Measurements from ENCODE around the gene LRCH1.
"Not testable (repeated sequence)": the region's sequence is repeated elsewhere in the genome, so short reads cannot be mapped to it uniquely, and the experiment has no call there.

The LRCH1 gene

GRCh38 chr13:46552889-46553520 is at the start of gene LRCH1:
TSS of gene LRCH1 (plus strand) at chr13:46553170. CDS start at chr13:46553397, 227 bp downstream.
- peak; percentile 82 for DNase-seq
- in situ Hi-C loops (cut with MboI; ENCODE audit: low pct_unique_long_range_greater_than_20kb, low sequenced_read_pairs), result no loop called here

- no peak for DNase-seq
- in situ Hi-C loops (cut with MboI; ENCODE audit: low pct_unique_long_range_greater_than_20kb, low sequenced_read_pairs), result no loop called here
Measured at GRCh38 chr13:46504036-46504435, 48.9 kb upstream of the LRCH1 start.

GRCh38 chr13:46507981-46508380 is 45.0 kb upstream of the LRCH1 start:
- DNase-seq, result peak; percentile 49
- in situ Hi-C loops (cut with MboI; ENCODE audit: low pct_unique_long_range_greater_than_20kb, low sequenced_read_pairs), result no loop called here

GRCh38 chr13:46509981-46510380 is 43.0 kb upstream of the LRCH1 start:
- in situ Hi-C loops (cut with MboI; ENCODE audit: low pct_unique_long_range_greater_than_20kb, low sequenced_read_pairs), result no loop called here

GRCh38 chr13:46515803-46516202 is 37.2 kb upstream of the LRCH1 start:
- in situ Hi-C loops (cut with MboI; ENCODE audit: low pct_unique_long_range_greater_than_20kb, low sequenced_read_pairs), result no loop called here
- no peak for DNase-seq

More at GRCh38 chr13:46509981-46510380, 43.0 kb upstream of the LRCH1 start:
- no peak for DNase-seq

- DNase-seq, result no peak
Measured at GRCh38 chr13:46516599-46517338, 36.2 kb upstream of the LRCH1 start.

GRCh38 chr13:46517748-46518147 is 35.2 kb upstream of the LRCH1 start:
- DNase-seq; in situ Hi-C loops (cut with MboI; ENCODE audit: low pct_unique_long_range_greater_than_20kb, low sequenced_read_pairs): not testable (repeated sequence)

More at GRCh38 chr13:46516599-46517338, 36.2 kb upstream of the LRCH1 start:
- in situ Hi-C loops (cut with MboI; ENCODE audit: low pct_unique_long_range_greater_than_20kb, low sequenced_read_pairs), result no loop called here

GRCh38 chr13:46519182-46519581 is 33.8 kb upstream of the LRCH1 start:
- in situ Hi-C loops (cut with MboI; ENCODE audit: low pct_unique_long_range_greater_than_20kb, low sequenced_read_pairs), result no loop called here
- DNase-seq, result no peak

- DNase-seq, result no peak
- in situ Hi-C loops (cut with MboI; ENCODE audit: low pct_unique_long_range_greater_than_20kb, low sequenced_read_pairs), result no loop called here
Measured at GRCh38 chr13:46520166-46520565, 32.8 kb upstream of the LRCH1 start.

- in situ Hi-C loops (cut with MboI; ENCODE audit: low pct_unique_long_range_greater_than_20kb, low sequenced_read_pairs), result no loop called here
- DNase-seq, result no peak
Measured at GRCh38 chr13:46521486-46521885, 31.5 kb upstream of the LRCH1 start.

- in situ Hi-C loops (cut with MboI; ENCODE audit: low pct_unique_long_range_greater_than_20kb, low sequenced_read_pairs), result no loop called here
- no peak for DNase-seq
Measured at GRCh38 chr13:46521921-46522747, 30.8 kb upstream of the LRCH1 start.

- DNase-seq, result no peak
- in situ Hi-C loops (cut with MboI; ENCODE audit: low pct_unique_long_range_greater_than_20kb, low sequenced_read_pairs), result no loop called here
Measured at GRCh38 chr13:46522748-46523030, 30.3 kb upstream of the LRCH1 start.

- in situ Hi-C loops (cut with MboI; ENCODE audit: low pct_unique_long_range_greater_than_20kb, low sequenced_read_pairs), result no loop called here
- no peak for DNase-seq
Measured at GRCh38 chr13:46523972-46524752, 28.8 kb upstream of the LRCH1 start.

- in situ Hi-C loops (cut with MboI; ENCODE audit: low pct_unique_long_range_greater_than_20kb, low sequenced_read_pairs), result no loop called here
Measured at GRCh38 chr13:46526100-46526735, 26.8 kb upstream of the LRCH1 start.

GRCh38 chr13:46526740-46527139 is 26.2 kb upstream of the LRCH1 start:
- in situ Hi-C loops (cut with MboI; ENCODE audit: low pct_unique_long_range_greater_than_20kb, low sequenced_read_pairs), result no loop called here
- DNase-seq, result no peak

More at GRCh38 chr13:46526100-46526735, 26.8 kb upstream of the LRCH1 start:
- no peak for DNase-seq

GRCh38 chr13:46527237-46527636 is 25.7 kb upstream of the LRCH1 start:
- in situ Hi-C loops (cut with MboI; ENCODE audit: low pct_unique_long_range_greater_than_20kb, low sequenced_read_pairs), result no loop called here
- no peak for DNase-seq

GRCh38 chr13:46529216-46529919 is 23.6 kb upstream of the LRCH1 start:
- in situ Hi-C loops (cut with MboI; ENCODE audit: low pct_unique_long_range_greater_than_20kb, low sequenced_read_pairs), result no loop called here
- DNase-seq, result no peak

Measured in KBM-7 (cell line).